Measurements from ENCODE around the gene SLC2A4RG.

GRCh38 chr20:63771046-63771707, 31.6 kb downstream of the SLC2A4RG start:
- TF ChIP-seq CTCF (IDR thresholded peaks at IDR 0.05) (no peak), POLR2A (IDR thresholded peaks at IDR 0.05) (no peak), POLR2AphosphoS5 (IDR thresholded peaks at IDR 0.05) (no peak), EP300 (IDR thresholded peaks at IDR 0.05) (no peak)
